IMR-90 (cell line): ENCODE results near the gene BAHD1.

ENCODE experiments used
- CEBPB ChIP-seq: IDR thresholded peaks from 2 replicates; pipeline ENCODE4 v1.6.1; 2012; ENCODE audit warnings: low read depth, low read length, improper control_type of control experiment
- CTCF ChIP-seq: conservative IDR thresholded peaks from 2 replicates; pipeline ENCODE4 v1.5.1; 2012; ENCODE audit warnings: mild to moderate bottlenecking, low read depth, low read length, improper control_type of control experiment
- ELK1 ChIP-seq: fragments of 150-350 bp; IDR thresholded peaks from 2 replicates; pipeline ENCODE4 v1.6.1; 2016; ENCODE audit warnings: low read depth, mild to moderate bottlenecking, low read length, moderate library complexity, borderline replicate concordance
- FOS ChIP-seq: fragments of 150-350 bp; IDR thresholded peaks from 2 replicates; pipeline ENCODE4 v1.6.1; 2016; ENCODE audit warnings: low read depth, low read length
- POLR2A ChIP-seq: IDR thresholded peaks from 2 replicates; pipeline ENCODE4 v1.6.1; 2012; ENCODE audit warnings: mild to moderate bottlenecking, low read depth, low read length
- USF2 ChIP-seq: fragments of 150-350 bp; IDR thresholded peaks from 2 replicates; pipeline ENCODE4 v1.6.1; 2017; ENCODE audit warnings: mild to moderate bottlenecking, antibody characterized with exemption, low read length, low read depth

GRCh38 chr15:40467261-40467615 lies 26.5 kb downstream of the BAHD1 start:
- no peak for TF ChIP-seq CTCF
- no peak for TF ChIP-seq POLR2A
- no peak for TF ChIP-seq USF2
- no peak for TF ChIP-seq CEBPB
- no peak for TF ChIP-seq ELK1
- no peak for TF ChIP-seq FOS
